Thyroid gland (tissue), 4 donors: ENCODE data around the gene TENT4A.

ENCODE experiments used
- CTCF ChIP-seq, 6 experiments: fragments of 200-600 bp in 3 of 6; fragments of 450-650 bp in 3 of 6; sonication (generic) in 3 of 6; IDR thresholded peaks; one replicate each; pipeline ENCODE4 v1.5.1; 2016 to 2019; ENCODE audit warnings: antibody characterized with exemption in 6 of 6, mild to moderate bottlenecking in 2 of 6, inconsistent platforms in 1 of 6, moderate library complexity in 1 of 6
- POLR2A ChIP-seq, 2 donors: fragments of 450-650 bp; IDR thresholded peaks; one replicate each; pipeline ENCODE4 v1.6.1; 2017; ENCODE audit warnings: antibody characterized with exemption in 2 of 2, mild to moderate bottlenecking in 2 of 2, moderate library complexity in 1 of 2

GRCh38 chr5:6730807-6731206 is 17.6 kb downstream of the TENT4A start:
- TF ChIP-seq CTCF (IDR thresholded peaks at IDR 0.05) (no peak), POLR2A (IDR thresholded peaks at IDR 0.05) (no peak)
